GM21390 (cell line): ENCODE measurements around the gene KCNMA1.
"Not testable (repeated sequence)": the region's sequence is repeated elsewhere in the genome, so short reads cannot be mapped to it uniquely, and the experiment has no call there.

Experiments used
- ATAC-seq: cut with Tn5 transposase; IDR thresholded peaks from one replicate; pipeline ENCODE4 v1.9.1; 2021; ENCODE audit not compliant: unreplicated experiment

The KCNMA1 gene

DNA sequence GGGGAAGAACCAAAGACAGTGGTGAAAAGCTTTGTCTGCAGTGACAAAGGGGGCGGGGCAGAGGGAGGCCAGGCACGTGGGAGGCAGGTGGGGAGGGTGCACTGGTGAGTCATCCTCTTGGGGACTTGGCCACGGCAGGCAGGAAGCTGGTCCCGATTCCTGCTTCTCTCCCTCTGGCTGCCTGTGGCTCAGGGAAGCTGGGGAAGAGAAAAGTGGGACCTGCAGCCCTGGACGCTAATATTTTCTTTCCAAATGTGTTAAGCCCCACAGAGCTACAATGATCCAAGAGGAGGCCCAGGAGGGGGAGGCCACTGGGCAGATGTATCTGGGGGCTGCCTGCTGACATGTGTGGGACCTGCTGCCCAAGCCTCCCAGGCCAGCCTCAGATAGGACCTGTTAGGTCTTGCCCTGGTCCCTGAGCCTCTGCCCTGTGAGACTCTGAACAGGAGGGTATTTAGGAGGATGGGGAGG is 231.8 kb downstream of the KCNMA1 start:
- ATAC-seq = no peak

- ATAC-seq = no peak
These were observed 232.8 kb downstream of the KCNMA1 start for GRCh38 chr10:77404810-77405209.

DNA sequence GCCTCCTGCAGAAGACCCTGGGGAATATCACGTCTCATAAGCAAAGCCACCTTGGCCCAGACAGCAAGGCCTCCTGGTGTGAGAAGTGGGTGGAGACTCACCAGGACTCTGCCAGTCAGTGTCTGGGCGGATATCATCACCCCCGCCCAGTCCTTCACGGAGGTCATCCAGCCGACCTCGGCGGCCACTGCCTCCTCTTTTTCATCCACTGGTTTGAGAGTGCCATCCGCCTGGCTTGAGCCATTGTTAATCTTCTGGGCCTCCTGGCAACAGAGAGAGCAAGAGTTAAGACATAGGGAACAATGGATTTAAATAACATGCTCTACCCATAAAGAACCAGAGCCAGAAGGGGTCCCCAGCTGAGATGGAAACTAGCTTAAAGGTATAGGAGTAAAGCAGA is 233.8 kb downstream of the KCNMA1 start:
- ATAC-seq = no peak

DNA sequence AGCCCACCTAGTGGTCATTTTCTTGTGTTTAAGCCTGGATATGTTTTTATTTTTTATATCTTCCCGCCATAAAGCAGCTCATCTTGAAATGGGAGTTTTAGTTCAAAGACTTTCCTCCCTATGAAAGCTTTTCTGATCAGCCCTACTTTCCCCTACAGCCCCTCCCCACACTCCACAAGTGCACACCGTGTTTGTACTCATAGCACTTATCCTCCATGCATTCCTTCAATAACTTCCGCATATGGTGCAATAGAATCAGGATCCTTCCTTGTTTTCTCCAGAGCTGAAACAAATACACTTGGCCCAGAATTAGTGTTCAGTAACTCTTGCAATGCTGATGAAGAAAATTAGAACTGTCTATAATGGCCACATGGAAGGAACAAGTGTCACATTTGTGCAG is 235.9 kb downstream of the KCNMA1 start:
- no peak for ATAC-seq

DNA sequence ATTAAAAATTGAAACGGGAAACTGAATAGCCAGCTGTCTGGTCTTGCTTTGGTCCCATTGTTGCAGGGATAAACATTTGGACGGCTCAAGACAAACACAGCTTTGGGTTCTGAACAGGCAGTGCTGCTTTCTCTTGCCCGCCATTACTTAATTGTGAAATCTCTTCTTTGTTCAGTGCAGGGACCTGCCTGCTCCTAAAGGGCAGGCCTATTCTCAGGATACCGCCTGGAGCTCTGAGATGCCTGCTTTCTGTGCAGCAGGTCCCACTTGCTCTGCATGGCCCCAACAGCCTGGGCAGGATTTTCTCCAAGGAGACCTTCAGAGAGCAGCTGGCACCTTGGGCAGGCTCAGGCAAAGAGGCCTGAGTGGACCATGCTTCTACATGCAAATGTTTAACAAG is 237.6 kb downstream of the KCNMA1 start:
- no peak for ATAC-seq

DNA sequence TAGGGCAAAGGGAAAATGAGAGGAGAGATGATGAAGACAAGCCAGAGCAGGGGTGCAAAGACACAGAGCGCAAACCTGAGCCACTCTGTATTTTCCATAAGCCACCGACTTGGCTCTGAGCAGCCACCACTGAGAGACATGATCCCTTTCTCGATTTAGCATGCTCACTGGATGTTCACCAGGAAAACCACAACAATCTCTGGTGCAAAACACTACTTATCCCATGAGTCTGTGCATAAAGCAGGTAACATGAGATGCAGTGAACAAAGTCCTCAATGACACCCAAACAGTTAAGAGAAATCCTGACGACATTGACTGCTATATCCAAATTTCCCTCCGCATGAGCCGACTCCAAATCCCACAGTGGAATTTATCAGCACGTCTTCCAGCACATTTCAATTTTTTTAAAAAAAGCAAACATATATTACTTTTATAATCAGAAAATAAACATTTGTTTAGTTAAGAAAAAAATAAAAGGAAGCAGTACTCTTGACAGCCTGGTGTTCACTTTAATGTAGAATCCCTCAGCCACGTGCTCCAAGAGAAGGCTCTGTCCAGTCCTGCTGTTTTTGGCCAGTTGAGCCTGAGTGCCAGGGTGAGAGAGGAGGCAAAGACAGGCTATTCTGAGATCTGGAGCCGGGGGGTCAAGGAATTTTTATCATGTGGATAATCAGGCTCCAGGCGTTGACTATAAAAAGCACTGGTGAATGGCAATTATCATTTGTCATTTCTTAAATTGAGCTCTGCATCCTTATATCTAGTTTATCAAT is 238.4 kb downstream of the KCNMA1 start:
- ATAC-seq = no peak

GRCh38 chr10:77398558-77398957 is 239.1 kb downstream of the KCNMA1 start:
- ATAC-seq = no peak

DNA sequence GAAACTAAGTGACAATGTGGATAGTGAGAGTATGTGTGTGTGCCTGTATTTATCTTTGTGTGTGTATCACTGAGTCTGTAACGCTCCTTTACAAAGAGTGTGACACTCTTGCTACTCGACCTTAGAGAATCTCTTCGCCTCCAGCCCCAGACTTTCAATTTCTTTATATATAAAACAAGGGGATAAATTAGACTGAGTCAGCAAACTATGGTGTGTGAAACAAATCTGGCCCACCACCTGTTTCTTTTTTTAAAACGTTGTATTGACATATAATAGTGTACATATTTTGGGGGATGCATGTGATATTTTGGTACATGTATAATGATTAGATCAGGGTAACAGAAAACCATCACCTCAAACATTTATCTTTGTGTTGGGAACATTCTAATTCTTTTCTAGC is 240.5 kb downstream of the KCNMA1 start:
- no peak for ATAC-seq

DNA sequence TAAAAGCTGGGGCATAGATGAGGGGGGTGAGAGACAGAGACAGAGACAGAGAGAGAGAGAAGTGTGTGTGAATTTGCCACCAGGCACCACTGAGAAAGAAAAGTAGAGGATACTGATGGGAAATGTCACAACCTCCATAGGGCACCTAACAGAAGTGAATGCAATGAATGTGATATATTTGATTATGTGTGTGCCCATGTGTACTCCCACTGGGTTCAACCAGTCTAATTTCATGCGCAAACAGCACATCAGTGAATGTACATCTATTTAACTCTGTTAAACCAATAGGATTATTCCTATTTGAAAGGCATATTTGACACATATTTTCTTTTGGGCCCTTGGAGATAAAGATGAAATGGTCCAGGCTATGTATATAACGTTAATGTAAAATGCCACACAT is 241.3 kb downstream of the KCNMA1 start:
- ATAC-seq = no peak

DNA sequence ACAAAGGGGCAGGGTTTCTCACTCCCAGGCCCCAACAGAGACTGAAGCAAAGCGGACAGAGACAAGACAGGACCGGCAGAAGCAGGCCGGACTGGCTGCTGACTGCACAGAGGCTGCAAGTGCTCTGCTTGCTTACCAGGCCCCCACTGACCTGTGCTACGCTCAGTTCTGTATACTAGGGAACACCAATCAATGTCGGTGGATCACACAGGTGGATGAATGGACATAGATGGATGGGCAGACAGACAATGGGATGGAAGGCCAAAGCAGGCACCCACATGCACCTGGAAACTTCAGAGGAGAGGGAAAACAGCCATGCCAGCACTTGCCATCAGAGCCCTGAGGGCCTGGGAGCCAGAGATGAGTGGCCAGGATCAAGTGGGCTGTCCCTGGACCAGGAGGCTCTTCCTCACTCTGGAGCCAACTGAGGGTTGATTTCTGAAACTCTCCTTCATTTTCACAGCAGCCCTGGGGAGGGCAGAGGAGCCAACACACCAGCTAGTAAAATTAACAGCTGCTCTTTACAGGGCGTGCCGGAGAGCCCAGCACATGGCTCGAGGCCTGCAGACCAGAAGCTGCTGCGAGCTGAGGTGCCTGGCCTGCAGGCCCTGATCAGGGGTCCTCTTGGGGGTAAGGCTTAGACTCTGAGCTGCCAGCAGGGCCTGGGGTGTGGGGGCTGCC is 243.6 kb downstream of the KCNMA1 start:
- no peak for ATAC-seq

- ATAC-seq = no peak
These were observed 244.2 kb downstream of the KCNMA1 start for GRCh38 chr10:77393411-77393810.

DNA sequence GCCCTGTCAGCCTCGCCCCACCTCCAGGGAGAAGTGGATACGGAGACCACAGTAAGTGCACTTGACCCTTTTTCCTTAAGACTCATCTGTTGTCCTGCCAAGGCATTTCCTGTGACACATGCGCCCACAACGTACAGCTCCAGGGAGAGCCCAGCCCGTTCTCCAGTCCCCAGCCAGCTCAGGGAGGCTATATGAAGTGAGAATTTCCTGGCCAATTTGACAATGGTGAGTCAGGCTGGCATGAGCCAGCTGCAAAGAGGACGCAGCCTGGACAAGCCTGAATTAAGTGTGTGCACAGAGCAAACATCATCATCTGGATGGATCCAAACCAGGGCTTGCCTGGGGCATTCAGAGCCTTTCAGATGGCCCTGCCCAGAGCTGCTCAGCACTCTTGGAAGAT is 244.8 kb downstream of the KCNMA1 start:
- ATAC-seq = no peak

DNA sequence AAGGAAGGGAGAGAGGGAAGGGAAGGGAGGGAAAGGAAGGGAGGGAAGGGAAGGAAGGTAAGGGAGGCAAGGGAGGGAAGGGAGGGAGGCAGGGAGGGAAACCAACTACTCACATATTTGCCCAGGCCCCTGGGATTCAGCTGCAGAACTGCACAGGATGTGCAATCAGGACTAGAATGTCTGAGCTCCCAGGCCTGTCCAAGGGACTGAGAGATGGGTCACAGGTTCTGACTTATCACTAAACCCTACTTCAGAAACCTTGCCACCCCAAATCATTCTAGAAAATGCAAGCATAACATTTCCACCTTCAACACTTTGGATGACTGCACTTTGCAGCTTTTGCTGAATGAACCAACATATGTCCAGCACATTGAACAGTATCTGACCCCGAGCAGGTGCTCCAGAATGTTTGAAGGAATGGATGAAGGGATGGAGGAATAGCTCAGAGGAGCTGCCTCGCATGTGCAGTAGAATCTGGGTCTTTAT is 245.3 kb downstream of the KCNMA1 start:
- no peak for ATAC-seq

- no peak for ATAC-seq
These were observed 245.9 kb downstream of the KCNMA1 start for GRCh38 chr10:77391605-77392235.

DNA sequence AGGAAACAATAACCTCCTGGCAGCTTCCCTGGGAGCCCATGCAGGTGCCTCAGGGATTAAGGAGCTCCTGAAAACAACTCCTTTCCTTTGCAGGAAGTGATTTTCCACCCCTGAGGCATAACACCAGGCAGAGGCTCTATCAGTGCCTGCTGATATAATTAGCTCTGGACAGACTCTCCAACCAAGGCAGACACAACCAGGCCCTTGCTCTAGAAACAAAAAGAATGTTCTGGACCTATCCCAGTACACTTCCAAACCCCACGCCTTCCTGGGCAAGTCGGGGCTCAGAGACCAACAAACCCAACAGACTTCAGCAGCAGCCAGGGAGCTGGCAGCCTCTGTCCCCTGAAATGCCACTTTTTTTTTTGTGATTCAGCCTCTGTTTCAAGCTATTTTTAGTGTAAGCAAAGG is 247.1 kb downstream of the KCNMA1 start:
- ATAC-seq = no peak

DNA sequence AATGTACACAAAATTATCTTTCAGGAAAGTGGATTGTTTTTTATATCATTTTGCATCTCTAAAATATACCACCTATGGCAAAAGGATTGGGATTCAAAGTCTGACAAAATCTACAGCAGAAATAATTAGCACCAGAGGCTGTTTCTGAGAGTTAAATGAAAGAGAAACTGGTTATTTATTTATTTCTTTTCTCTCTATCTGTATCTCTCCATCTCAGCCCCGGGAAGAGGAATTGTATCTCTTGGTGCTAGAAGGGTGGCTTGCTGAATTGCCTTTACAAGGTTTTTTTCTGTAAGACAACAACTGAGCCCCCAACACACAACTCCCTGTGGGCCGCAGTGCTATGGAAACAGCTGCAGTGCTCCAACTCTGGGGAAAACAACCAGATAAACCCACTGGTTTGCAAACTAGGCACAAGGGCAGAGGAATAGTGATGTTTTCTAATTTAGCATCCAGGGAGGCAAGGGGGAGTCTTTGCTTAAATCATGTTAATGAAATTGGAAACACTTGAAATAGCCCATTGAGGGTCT is 249.0 kb downstream of the KCNMA1 start:
- ATAC-seq = no peak

GRCh38 chr10:77387701-77388100 is 249.9 kb downstream of the KCNMA1 start:
- not testable (repeated sequence) for ATAC-seq

DNA sequence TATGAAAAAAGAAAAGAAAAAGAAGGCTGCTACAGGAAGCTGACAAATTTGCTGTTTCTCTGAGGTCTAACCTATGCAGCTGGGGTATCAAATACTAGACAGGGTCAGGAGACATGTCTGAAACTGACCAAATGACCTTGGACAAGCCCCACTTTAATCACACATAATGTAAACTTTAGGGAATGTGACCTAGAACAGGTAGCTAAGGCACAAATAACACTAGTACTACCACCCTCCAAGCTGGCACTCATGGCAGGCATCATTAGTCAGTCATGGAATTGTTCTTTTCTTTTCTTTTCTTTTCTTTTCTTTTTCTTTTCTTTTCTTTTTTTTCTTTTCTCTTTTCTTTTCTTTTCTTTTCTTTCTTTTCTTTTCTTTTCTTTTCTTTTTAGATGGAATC is 250.4 kb downstream of the KCNMA1 start:
- no peak for ATAC-seq

DNA sequence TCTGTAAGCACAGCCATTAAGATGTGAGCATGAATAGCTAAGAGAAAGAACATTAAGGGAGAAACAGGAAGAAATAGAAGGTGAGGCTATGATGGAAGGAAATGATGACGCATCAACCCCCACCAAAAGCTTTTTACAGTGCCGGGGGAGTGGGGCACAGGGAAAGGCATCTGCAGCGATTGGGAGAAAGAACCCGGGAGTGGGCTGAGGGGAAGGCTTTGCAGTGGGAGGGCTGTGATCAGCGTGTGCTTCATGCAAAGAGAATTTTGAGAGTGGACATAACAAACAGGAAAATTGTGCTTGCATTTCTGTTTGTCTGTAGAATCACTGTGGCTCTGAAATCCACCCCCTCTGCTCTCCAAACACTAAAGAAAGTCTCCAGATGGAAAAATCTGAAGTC is 250.8 kb downstream of the KCNMA1 start:
- no peak for ATAC-seq

GRCh38 chr10:77386365-77386764 is 251.2 kb downstream of the KCNMA1 start:
- no peak for ATAC-seq

- no peak for ATAC-seq
These were observed 252.3 kb downstream of the KCNMA1 start for GRCh38 chr10:77385315-77385714.
